Endothelial cell of umbilical vein (primary cell): ENCODE results near the gene SASH3. TPM values are rescaled to one million over a fixed set of nuclear protein-coding genes. Genes with fewer than 3 reads are reported as not detected.

Source experiments
- BruUV-seq: library from RNA; stranded (reverse); fragments of 400-500 nt; replicated peaks from 2 replicates; lab custom pipeline; 2021; lab: Mats Ljungman, UMichigan
- CTCF ChIA-PET: fragments of 300-600, 350-600 bp; sonication (Branson Sonifier 250); formaldehyde crosslinking; loops from one replicate; lab custom pipeline; 2021; ENCODE audit warnings: antibody characterized with exemption, inconsistent platforms; lab: Charles Lee
- POLR2A ChIA-PET: fragments of 300-600, 350-600 bp; sonication (Branson Sonifier 250); formaldehyde crosslinking; loops from one replicate; lab custom pipeline; 2021; ENCODE audit warnings: antibody characterized with exemption, inconsistent platforms; lab: Charles Lee
- DNase-seq: peaks from one replicate; pipeline ENCODE4 v3.0.0-alpha.2; 2011; ENCODE audit warnings: low read depth, low spot score
- FAIRE-seq: peaks from 2 replicates; lab custom pipeline; 2011; peaks lifted over from hg19 to GRCh38; lab: Jason Lieb, UNC
- H2AFZ ChIP-seq: 2 replicates; pipeline ENCODE4 v1.6.0; 2012; ENCODE audit warnings: low read depth, low read length, control low read depth, inconsistent platforms
- H3K27ac ChIP-seq: 2 replicates; pipeline ENCODE4 v1.5.1; 2011; ENCODE audit warnings: low read depth, mild to moderate bottlenecking, control low read depth, low read length, moderate library complexity; ENCODE audit not compliant: insufficient read depth
- H3K27me3 ChIP-seq, 2 experiments: 2 replicates each; pipeline versions ENCODE4 v1.6.0 to v1.6.1; 2011; ENCODE audit warnings: low read length in 2 of 2, mixed read lengths in 1 of 2; ENCODE audit not compliant: control insufficient read depth in 2 of 2, insufficient read depth in 2 of 2
- H3K36me3 ChIP-seq, 2 experiments: 2 replicates in 1 of 2; 3 replicates in 1 of 2; pipeline ENCODE4 v1.5.1; 2011; ENCODE audit warnings: low read length in 2 of 2, mild to moderate bottlenecking in 1 of 2, moderate library complexity in 1 of 2; ENCODE audit not compliant: control insufficient read depth in 2 of 2, insufficient read depth in 2 of 2; ENCODE audit errors: extremely low read depth in 1 of 2
- H3K4me1 ChIP-seq: 3 replicates; pipeline ENCODE4 v1.5.1; 2011; ENCODE audit warnings: mild to moderate bottlenecking, low read length; ENCODE audit not compliant: control insufficient read depth, insufficient read depth; ENCODE audit errors: extremely low read depth
- H3K4me2 ChIP-seq: 2 replicates; pipeline ENCODE4 v1.6.1; 2011; ENCODE audit warnings: low read length, control low read depth, mixed read lengths; ENCODE audit not compliant: insufficient read depth
- H3K4me3 ChIP-seq, 3 experiments: fragments of 200-600 bp in 1 of 3; sonication (generic), shearing (Covaris generic) in 1 of 3; replicated peaks in 1 of 3; 2 replicates each; pipeline ENCODE4 v1.5.1; 2011 to 2016; ENCODE audit warnings: control low read depth in 3 of 3, low read length in 3 of 3, mild to moderate bottlenecking in 2 of 3, inconsistent platforms in 1 of 3, low read depth in 1 of 3, moderate library complexity in 1 of 3; ENCODE audit not compliant: insufficient read depth in 1 of 3
- H3K79me2 ChIP-seq: 2 replicates; pipeline ENCODE4 v1.6.0; 2012; ENCODE audit warnings: low read length, inconsistent platforms; ENCODE audit not compliant: control insufficient read depth, insufficient read depth
- H3K9ac ChIP-seq: replicated peaks from 2 replicates; pipeline ENCODE3; 2011; ENCODE audit warnings: low read length, control low read depth; ENCODE audit not compliant: insufficient read depth; ENCODE audit errors: extremely low read depth
- H3K9me1 ChIP-seq: replicated peaks from 3 replicates; pipeline ENCODE4 v1.6.0; 2011; ENCODE audit warnings: mild to moderate bottlenecking, low read length; ENCODE audit not compliant: control insufficient read depth, insufficient read depth; ENCODE audit errors: extremely low read depth
- H3K9me3 ChIP-seq: replicated peaks from 2 replicates; pipeline ENCODE4 v1.5.1; 2012; ENCODE audit warnings: low read length, inconsistent platforms; ENCODE audit not compliant: control insufficient read depth, insufficient read depth
- H4K20me1 ChIP-seq: replicated peaks from 2 replicates; pipeline ENCODE3; 2011; ENCODE audit warnings: mild to moderate bottlenecking, low read length; ENCODE audit not compliant: control insufficient read depth, insufficient read depth; ENCODE audit errors: extremely low read depth
- CTCF ChIP-seq, 2 donors: IDR thresholded peaks; 1 replicate in 1 of 2; 2 replicates in 1 of 2; pipeline ENCODE4 v1.5.1; 2011; ENCODE audit warnings: low read length in 2 of 2, mild to moderate bottlenecking in 2 of 2, moderate library complexity in 2 of 2, control low read depth in 1 of 2, inconsistent platforms in 1 of 2, low read depth in 1 of 2; ENCODE audit not compliant: insufficient read depth in 1 of 2; ENCODE audit errors: extremely low read depth in 1 of 2
- EZH2 ChIP-seq: IDR thresholded peaks from 2 replicates; pipeline ENCODE4 v1.6.1; 2012; ENCODE audit warnings: borderline replicate concordance, low read depth, mild to moderate bottlenecking, moderate library complexity, low read length, inconsistent platforms; ENCODE audit not compliant: severe bottlenecking
- FOS ChIP-seq: IDR thresholded peaks from 2 replicates; pipeline ENCODE4 v1.6.1; 2011; ENCODE audit warnings: mild to moderate bottlenecking, low read length, moderate library complexity, borderline replicate concordance; ENCODE audit not compliant: insufficient read depth
- GATA2 ChIP-seq: IDR thresholded peaks from 2 replicates; pipeline ENCODE4 v1.7.0; 2011; ENCODE audit warnings: low read depth, mild to moderate bottlenecking, moderate library complexity, mixed read lengths, low read length; ENCODE audit not compliant: insufficient read length, insufficient read depth
- JUN ChIP-seq: IDR thresholded peaks from 2 replicates; pipeline ENCODE4 v1.6.1; 2011; ENCODE audit warnings: borderline replicate concordance, low read depth; ENCODE audit not compliant: insufficient read length, insufficient read depth
- MYC ChIP-seq: IDR thresholded peaks from one replicate; pipeline ENCODE4 v1.6.1; 2011; ENCODE audit warnings: mild to moderate bottlenecking, low read depth, low read length
- POLR2A ChIP-seq: IDR thresholded peaks from 2 replicates; pipeline ENCODE4 v1.6.1; 2012; ENCODE audit warnings: low read depth, mild to moderate bottlenecking, control low read depth, low read length
- POLR2AphosphoS5 ChIP-seq: IDR thresholded peaks from 2 replicates; pipeline ENCODE4 v1.6.1; 2012; ENCODE audit warnings: low read depth, mild to moderate bottlenecking, control low read depth, low read length, moderate library complexity; ENCODE audit not compliant: insufficient read depth
- dilution Hi-C: fragments of 300-500 bp; cut with MboI; formaldehyde crosslinking; loops from one replicate; pipeline ENCODE4 v1.15.0; 2019; ENCODE audit warnings: low sequenced_read_pairs; ENCODE audit not compliant: extremely low pct_ligation_motif_present
- intact Hi-C: fragments of 100-400 bp; cut with micrococcal nuclease; formaldehyde crosslinking; loops from one replicate; pipeline ENCODE4 v1.10.0; 2022
- polyA plus RNA-seq, 4 experiments: library from polyadenylated mRNA; depleted of rRNA in 3 of 4; stranded (reverse) in 3 of 4; unstranded in 1 of 4; fragments of >200 nt; gene quantifications; 2 replicates each; pipeline versions ENCODE4 v1.2.1 to v1.2.3, GENCODE V29; 2011 to 2012; ENCODE audit warnings: missing spikeins in 1 of 4
- total RNA-seq: library from RNA; stranded (reverse); gene quantifications from 2 replicates; pipeline ENCODE4 v1.2.3, GENCODE V29; 2021
- TF ChIP-seq, protein P1 (sequence below): IDR thresholded peaks from 2 replicates; pipeline ENCODE4 v1.6.1; 2011; ENCODE audit not compliant: insufficient read depth, insufficient read length

SASH3 gene
- total and polyA plus RNA-seq, 2 donors (not counting 3 experiments of a cell fraction or from before 2014, with no cell fraction given): not detected

DNA sequence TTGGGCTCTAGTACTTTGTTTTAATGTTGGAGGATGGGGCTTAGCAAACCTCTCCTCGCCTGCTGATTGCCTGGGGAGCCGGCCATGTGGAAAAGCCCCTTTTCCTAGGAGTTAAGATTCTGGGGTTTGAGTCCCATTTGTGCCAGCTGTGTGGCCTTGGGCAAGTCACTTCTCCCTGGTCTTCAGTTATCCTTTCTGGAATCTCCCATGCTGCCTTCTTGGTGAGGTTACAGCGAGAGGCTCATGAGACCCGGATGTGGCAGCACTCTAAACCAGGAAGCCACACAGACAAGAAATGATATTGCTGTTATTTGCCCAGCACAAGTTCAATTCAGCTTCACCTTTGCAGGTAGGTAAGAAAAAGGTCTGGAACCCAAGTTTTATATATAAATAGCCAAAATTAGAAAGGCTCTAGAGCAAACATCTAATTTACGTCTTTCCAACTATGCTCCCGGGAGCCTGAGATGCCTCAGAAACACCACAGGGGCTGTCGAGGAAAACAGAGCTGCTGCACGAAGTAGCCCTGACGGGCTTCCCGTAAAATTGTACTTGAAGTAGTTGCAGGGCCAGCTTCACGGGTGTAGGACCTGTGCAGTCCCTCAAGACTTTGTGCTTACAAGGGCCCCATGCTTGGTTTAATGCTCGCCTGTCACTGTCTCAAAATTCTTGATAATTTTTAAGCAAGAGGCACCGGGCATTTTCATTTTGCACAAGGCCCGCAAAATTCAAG lies 8.3 kb upstream of the SASH3 start:
- Histone ChIP-seq H4K20me1 (no peaks in the 10 kb centered on the region), H3K9me1 (no peaks in the 10 kb centered on the region), H3K79me2 (no peaks in the 10 kb centered on the region), H3K4me2 (no peak overlapping the region), H3K4me1 (peaks cover under 1% of the 10 kb centered on the region), H3K9me3 (no peaks in the 10 kb centered on the region), H3K27me3 (no peaks in the 10 kb centered on the region), H2AFZ (no peak overlapping the region), H3K4me3 (no peak overlapping the region), H3K36me3 (no peaks in the 10 kb centered on the region), H3K27ac (no peak overlapping the region), H3K9ac (no peak overlapping the region)
- DNase-seq (no peak), FAIRE-seq (no peak)
- BruUV-seq: no TSS peak
- intact Hi-C loops: no loop called here
- ChIA-PET CTCF (interaction anchor here (1.0 kb wide), 1 partner anchor 45 kb away, joined by 3 read pairs; no protein-coding TSS in a partner anchor), POLR2A (no interaction called here)
- dilution Hi-C loops: no loop called here
- TF ChIP-seq MYC: no peak
- no peak for TF ChIP-seq CTCF (IDR thresholded peaks at IDR 0.05; ENCODE audit: extremely low read depth in 1 of 2, insufficient read depth in 1 of 2, low read depth in 1 of 2, low read length in 2 of 2)
- no peak for TF ChIP-seq POLR2A
- no peak for TF ChIP-seq EZH2
- no peak for TF ChIP-seq JUN
- no peak for TF ChIP-seq GATA2
- TF ChIP-seq, protein P1, sequence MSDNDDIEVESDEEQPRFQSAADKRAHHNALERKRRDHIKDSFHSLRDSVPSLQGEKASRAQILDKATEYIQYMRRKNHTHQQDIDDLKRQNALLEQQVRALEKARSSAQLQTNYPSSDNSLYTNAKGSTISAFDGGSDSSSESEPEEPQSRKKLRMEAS: no peak
- TF ChIP-seq POLR2AphosphoS5: no peak
- no peak for TF ChIP-seq FOS
